ELR (cell line): ENCODE results near the gene RETREG1.
"Not testable (repeated sequence)": the region's sequence is repeated elsewhere in the genome, so short reads cannot be mapped to it uniquely, and the experiment has no call there.

Experiments
- DNase-seq: peaks from one replicate; pipeline ENCODE4 v3.0.0-alpha.2; 2015; ENCODE audit warnings: low read depth

The RETREG1 gene, protein sequence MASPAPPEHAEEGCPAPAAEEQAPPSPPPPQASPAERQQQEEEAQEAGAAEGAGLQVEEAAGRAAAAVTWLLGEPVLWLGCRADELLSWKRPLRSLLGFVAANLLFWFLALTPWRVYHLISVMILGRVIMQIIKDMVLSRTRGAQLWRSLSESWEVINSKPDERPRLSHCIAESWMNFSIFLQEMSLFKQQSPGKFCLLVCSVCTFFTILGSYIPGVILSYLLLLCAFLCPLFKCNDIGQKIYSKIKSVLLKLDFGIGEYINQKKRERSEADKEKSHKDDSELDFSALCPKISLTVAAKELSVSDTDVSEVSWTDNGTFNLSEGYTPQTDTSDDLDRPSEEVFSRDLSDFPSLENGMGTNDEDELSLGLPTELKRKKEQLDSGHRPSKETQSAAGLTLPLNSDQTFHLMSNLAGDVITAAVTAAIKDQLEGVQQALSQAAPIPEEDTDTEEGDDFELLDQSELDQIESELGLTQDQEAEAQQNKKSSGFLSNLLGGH

DNA sequence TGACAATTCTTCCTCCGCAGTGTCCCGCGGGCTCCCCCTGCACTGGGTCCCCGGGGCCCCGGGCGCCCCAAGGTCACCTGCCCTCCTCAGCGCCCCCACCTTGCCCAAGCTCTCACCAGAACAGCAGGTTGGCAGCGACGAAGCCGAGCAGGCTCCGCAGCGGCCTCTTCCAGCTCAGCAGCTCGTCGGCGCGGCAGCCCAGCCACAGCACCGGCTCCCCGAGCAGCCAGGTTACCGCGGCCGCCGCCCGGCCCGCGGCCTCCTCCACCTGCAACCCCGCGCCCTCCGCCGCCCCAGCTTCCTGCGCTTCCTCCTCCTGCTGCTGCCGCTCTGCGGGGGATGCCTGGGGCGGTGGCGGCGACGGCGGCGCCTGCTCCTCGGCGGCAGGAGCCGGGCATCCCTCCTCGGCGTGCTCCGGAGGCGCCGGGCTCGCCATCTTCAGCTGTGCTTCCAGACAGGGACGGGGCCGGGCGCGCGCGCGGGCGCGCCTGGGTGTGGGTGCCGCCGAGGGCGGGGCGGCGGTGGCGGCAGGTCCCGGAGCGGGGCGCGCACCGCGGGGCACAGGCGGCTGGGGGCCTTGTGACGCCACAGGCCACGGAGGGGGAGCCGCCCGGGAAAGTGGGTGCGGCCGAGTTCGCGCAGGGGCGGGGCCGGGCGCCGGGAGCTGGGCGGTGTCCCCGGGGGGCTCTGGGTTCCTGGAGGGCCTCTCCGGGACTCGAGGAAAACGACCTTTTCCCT, at the start of gene RETREG1:
RETREG1 (minus strand) TSS at position 462 of the 738 bp plus-strand sequence; CDS start at position 436, 26 bp downstream.
- DNase-seq: peak; percentile 55

- no peak for DNase-seq
Observed at GRCh38 chr5:16666130-16666882, 49.5 kb upstream of the RETREG1 start.

GRCh38 chr5:16665601-16666000, 48.8 kb upstream of the RETREG1 start:
- no peak for DNase-seq

DNA sequence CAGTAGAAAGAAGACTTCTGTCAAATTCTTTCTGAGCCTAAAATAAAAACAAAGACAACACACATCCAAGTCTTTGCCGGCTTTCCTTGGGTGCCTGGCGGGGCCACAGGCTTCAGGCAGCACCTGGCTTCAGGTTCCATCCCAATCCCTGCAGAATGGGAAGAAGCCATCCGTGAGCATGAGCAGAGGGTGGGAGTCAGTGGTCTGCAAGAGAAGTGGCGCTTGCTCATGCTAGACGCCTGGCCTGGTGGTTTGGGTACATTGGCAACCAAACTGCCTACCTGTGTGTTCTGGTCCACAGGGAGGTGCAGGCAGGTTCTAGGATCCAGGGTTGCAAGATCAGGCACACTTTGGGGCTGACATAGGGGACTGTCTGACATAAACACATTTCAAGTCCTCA, 47.6 kb upstream of the RETREG1 start:
- no peak for DNase-seq

DNA sequence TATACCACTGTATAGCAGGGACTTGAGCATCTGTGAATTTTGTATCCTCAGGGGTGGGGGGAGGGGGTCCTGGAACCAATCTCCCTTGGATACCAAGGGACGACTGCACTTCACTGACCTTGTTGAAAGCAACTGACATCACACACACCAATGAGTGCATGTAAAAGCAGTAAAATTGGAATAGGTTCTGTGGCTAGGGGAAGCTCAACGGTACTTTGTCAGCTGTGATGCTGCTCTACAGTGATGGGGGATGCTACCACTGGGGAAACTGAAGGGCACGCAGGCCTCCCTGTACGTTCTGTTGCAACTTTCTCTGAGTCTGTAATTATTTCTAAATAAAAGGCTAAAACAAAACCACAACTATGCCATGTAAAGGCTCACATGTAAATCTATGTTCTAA, 47.0 kb upstream of the RETREG1 start:
- no peak for DNase-seq

- no peak for DNase-seq
Observed at GRCh38 chr5:16661713-16662112, 44.9 kb upstream of the RETREG1 start.

GRCh38 chr5:16660982-16661381, 44.2 kb upstream of the RETREG1 start:
- DNase-seq: no peak

DNA sequence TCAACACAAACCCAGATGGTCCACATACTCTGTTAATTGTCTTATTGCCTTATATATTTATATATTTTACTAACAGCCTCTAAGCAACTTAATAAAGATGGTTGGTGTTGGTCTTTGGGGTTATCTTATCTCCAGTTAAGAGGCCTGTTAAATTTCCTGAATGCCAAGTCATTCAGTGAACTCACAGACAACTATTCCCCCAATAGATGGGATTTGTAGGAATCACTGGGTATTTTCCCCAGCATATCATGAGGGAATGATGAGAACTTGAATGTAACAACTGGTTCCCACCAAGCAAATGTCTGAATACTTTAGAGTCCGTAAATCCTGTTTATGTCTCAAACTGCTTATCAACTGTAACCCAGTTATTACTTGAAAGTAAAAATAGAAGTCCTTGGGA, 42.7 kb upstream of the RETREG1 start:
- DNase-seq: no peak

DNA sequence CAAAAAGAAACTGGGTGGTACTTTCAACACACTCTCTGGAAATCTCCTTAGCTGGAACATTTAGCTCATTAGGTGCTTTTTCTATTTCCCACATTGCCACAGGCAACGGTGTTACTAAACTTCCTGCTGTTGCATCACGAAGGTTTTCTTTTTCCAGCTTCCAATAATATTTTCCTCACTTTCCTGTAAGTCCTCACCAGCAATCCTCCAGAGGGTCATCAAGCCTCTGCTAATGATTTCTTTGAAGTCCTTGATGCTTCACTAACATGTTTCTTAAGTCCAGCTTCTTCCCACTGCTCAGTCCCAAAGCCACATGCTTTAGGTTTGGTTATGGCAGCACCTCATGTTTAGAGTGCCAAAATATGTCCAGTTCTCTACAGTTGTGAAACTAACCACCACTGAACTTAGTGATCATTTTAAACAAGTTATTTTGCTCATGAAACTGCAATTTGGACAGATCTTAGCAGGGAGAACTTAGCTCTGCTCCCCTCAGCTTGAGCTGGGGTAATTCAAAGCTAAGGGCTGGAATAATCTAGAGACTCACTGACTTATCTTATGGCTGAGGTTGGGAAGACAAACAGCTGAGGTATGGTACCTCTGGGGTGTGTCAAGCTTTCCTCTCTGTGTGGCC, 39.9 kb upstream of the RETREG1 start:
- DNase-seq: no peak

DNA sequence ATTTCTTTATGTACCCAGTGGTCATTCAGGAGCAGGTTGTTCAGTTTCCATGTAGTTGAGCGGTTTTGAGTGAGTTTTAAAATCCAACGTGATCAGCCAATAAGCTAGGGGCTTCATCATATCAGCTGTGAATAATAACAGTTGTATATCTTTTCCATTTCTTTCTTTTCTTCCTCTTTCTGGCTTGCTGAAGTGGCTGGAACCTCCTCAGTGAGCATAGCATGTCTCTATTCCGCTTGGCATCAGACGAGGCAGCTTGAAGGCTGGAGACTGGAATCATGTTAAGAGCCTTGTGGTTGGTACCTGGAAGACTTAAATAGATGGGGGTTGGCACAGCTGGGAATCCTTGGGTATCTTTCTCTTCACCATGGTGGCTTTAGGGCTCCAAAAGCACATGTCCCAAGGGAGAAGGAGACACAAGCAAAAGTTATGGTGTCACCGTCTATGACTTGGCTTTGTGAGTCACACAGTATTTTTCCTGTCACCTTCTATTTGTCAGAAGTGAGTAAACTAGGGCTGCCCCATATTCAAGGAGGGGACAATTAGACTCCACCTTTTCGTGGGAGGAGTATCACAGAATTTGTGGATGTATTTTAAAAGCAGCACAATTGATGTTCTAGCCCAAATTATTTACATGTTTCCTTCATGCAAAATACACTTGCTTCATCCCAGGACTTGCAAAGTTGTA, 38.0 kb upstream of the RETREG1 start:
- peak; percentile 34 for DNase-seq

DNA sequence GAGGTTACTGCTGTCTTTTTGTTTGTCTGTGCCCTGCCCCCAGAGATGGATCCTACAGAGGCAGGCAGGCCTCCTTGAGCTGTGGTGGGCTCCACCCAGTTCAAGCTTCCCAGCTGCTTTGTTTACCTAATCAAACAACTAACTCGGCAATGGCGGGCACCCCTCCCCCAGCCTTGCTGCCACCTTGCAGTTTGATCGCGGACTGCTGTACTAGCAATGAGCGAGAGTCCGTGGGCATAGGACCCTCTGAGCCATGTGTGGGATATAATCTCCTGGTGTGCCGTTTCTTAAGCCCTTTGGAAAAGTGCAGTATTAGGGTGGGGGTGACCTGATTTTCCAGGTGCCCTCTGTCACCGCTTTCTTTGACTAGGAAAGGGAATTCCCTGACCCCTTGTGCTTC, 31.9 kb upstream of the RETREG1 start:
- DNase-seq: not testable (repeated sequence)

- DNase-seq: no peak
Observed at GRCh38 chr5:16644301-16644889, 27.6 kb upstream of the RETREG1 start.

GRCh38 chr5:16642867-16643266, 26.1 kb upstream of the RETREG1 start:
- no peak for DNase-seq

- DNase-seq: no peak
Observed at GRCh38 chr5:16639206-16639605, 22.4 kb upstream of the RETREG1 start.

DNA sequence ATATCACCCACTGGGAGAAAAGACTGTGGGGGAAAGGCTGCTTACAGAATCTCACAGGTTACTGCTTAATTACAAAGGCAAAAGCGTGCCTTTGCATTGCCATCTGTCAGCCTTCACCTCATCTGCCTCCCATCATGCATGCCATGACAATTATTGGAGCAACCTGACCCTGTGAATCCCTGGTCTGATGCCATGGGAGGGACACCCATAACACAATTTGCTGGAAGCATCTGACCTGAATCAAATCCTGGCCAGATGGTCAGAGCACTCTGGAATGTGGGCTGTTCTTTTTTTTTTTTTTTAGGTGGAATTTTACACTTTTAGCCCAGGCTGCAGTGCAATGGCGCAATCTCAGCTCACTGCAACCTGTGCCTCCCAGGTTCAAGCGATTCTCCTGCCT, 11.6 kb upstream of the RETREG1 start:
- no peak for DNase-seq

GRCh38 chr5:16626696-16627264, 10.0 kb upstream of the RETREG1 start:
- no peak for DNase-seq

GRCh38 chr5:16625096-16625495, 8.3 kb upstream of the RETREG1 start:
- no peak for DNase-seq

DNA sequence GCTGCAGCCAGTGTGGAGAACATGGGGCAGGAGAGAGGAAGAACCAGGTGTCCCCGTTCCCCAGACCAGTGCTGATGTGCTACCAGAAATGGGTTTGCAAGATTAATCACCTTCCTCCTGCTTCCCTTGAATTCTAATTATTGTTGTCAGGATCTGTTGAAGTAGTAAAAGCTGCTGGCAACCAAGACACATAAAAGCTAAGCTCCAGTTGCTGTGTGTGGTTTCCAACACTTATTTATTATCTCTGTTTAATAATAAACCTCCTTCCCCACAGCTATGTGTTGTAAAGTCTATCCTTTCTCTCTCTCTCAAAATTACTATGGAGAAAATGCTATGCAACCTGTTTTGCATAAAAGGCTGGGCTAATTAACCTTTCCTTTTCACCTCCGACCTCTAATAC, 2.3 kb upstream of the RETREG1 start:
- no peak for DNase-seq

DNA sequence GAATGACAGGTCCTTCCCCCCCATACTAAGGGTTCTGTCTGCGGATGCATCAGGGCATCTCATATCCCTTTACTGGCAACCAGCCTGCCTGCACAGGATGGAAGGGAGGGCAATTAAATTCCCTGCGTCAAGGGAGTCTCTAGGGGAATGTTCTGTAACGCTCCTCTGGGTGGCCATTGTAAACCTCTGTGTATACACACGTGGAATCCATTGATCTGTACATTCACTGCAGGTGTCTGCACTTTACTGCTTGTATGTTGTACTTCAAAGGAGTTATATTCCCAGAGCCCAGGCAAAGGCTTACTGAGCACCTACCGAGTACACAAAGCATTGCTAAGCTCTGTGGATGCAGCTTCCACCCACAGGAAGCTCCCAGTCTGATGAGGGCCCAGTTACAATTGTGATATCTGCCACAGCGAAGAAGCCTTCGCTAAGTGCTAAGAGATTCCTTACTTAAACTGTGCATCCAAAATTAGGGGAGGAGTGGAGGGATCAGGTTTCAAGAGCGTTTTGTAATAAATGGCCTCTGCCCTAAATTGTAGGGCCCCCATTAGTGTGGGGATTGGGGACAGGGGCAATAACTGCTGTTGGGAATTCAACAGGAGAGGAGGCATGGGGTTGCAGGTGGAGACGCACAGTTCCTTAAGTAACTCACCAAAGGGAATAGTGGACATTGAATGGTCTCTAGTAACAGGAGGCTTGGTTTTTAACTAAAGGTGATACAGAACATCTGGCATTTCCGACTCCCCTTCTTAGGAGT, 1.5 kb upstream of the RETREG1 start:
- no peak for DNase-seq
